Measurements from ENCODE around the gene STARD3.

The STARD3 gene

DNA sequence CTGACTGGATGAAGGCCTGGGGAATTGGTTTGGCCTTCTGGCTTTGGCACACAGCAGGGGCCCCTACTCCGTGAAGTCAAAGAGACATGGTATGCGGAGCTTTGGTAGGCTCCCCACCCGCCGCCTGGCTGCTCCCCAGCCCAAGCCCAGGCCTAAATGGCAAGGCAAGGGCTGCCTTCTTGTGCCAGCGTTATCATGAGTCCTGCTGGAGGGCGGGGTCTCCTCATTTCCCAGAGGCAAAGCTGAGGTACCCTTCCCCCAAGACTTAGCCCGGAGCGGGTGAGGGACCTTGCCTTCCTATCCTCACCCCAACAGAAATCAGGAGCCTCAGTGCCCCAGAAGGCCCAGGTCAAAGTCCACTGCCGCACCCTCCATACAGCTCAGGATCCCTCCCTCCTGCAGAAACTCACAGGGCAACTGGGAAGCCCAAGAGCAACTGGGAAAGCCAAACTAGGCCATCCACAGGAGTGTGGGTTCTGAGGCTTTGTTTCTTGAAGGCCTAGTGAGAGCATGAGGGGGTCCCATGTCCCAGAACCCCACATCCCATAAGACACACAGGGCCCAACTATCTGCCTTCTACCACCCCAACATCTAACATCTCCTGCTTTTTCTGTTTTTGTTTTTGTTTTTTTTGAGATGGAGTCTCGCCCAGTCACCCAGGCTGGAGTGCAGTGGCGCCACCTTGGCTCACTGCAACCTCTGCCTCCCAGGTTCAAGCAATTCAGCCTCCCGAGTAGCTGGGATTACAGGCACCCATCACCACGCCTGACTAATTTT, 41.6 kb downstream of the STARD3 start:
- TF ChIP-seq TAF1 (IDR thresholded peaks at IDR 0.05; ENCODE audit: low read depth, low read length) (no peak), PAX5 (IDR thresholded peaks at IDR 0.05; ENCODE audit: insufficient read depth, low read length, severe bottlenecking) (no peak), POU2F2 (IDR thresholded peaks at IDR 0.05; ENCODE audit: low read depth, low read length) (no peak), POLR2A (IDR thresholded peaks at IDR 0.05; ENCODE audit: low read depth, low read length) (no peak), POLR2AphosphoS5 (IDR thresholded peaks at IDR 0.05; ENCODE audit: low read depth, low read length) (no peak), SPI1 (IDR thresholded peaks at IDR 0.05; ENCODE audit: low read depth, low read length) (no peak)
- DNase-seq (ENCODE audit: insufficient read length, low spot score) (no peak), FAIRE-seq (no peak)

GRCh38 chr17:39679521-39680192, 42.7 kb downstream of the STARD3 start:
- TF ChIP-seq POLR2AphosphoS5 (IDR thresholded peaks at IDR 0.05; ENCODE audit: low read depth, low read length) (no peak), SPI1 (IDR thresholded peaks at IDR 0.05; ENCODE audit: low read depth, low read length) (no peak), POU2F2 (IDR thresholded peaks at IDR 0.05; ENCODE audit: low read depth, low read length) (no peak)
- DNase-seq (ENCODE audit: insufficient read length, low spot score) (no peak), FAIRE-seq (peak; percentile 88)

DNA sequence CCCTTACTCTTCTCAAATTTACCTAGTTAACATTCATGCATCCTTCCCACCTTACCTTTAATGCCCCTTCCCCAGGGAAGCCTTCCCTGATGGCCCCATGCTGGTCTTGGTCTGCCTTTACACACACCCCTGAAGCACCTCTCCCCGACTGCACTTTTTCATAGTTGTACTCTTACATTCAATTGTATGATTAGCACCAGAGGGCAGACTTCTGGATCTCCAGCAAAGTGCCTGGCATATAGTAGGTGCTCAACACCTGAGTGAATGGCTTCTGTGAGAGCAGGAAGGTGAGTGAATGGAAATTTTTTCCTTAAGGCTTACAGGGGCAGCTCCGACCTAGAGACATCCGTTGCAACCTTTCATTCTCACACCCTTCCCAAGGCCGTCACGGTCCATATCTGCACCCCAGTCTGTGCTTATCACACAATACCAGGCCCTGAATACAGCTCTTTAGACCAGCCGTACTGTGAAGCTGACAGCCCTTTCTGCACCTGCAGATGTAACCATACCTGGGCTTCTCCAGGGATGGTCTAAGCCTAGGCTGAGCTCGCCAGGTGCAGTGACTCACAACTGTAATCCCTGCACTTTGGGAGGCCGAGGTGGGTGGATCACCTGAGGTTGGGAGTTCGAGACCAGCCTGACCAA, 46.5 kb downstream of the STARD3 start:
- no peak for DNase-seq (ENCODE audit: insufficient read length, low spot score)
- FAIRE-seq: no peak
- TF ChIP-seq SPI1 (IDR thresholded peaks at IDR 0.05; ENCODE audit: low read depth, low read length): no peak
- no peak for TF ChIP-seq POLR2AphosphoS5 (IDR thresholded peaks at IDR 0.05; ENCODE audit: low read depth, low read length)
- TF ChIP-seq POLR2A (IDR thresholded peaks at IDR 0.05; ENCODE audit: low read depth, low read length): no peak
- TF ChIP-seq PAX5 (IDR thresholded peaks at IDR 0.05; ENCODE audit: insufficient read depth, low read length, severe bottlenecking): no peak
- no peak for TF ChIP-seq TAF1 (IDR thresholded peaks at IDR 0.05; ENCODE audit: low read depth, low read length)
- no peak for TF ChIP-seq POU2F2 (IDR thresholded peaks at IDR 0.05; ENCODE audit: low read depth, low read length)

DNA sequence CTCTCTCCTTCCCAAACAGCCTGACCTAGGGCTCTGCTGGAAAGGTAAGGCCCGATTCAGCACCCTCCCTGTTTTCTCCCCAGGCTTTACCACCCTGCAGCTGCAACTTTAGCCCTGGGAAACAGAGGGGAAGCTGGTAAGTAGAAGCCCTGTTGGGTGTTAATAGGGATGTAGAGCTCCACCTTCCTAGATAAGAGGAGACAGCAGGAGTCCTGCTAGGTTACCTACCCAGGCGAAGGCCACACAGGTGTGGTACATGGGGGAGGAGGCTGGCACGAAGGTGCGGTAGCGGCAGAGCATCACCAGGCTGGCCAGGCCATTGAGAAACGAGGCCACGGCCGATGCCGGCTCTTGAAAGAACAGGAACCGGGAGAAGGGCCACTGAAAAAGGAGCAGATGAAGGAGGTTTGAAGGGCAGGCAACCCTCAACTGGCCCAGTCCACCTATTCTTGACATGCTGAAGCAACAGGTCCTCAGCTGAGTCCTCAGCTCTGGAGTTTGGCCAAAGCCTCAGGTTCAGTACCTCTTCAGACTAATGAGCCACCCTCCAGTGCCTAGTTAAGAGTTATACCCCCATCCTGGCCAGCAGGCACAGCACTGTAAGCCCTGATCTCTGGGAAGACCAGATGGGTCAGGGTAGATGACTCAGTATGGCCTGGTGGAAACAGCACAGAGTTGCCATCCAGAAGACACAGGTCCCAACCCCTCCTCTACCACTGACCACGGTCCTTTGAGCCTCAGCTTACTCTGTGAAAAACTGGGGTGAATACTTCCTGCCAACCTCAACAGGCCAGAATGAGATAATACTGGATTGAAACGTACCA, 47.6 kb downstream of the STARD3 start:
- no peak for TF ChIP-seq TAF1 (IDR thresholded peaks at IDR 0.05; ENCODE audit: low read depth, low read length)
- TF ChIP-seq PAX5 (IDR thresholded peaks at IDR 0.05; ENCODE audit: insufficient read depth, low read length, severe bottlenecking): no peak
- TF ChIP-seq POLR2A (IDR thresholded peaks at IDR 0.05; ENCODE audit: low read depth, low read length): no peak
- TF ChIP-seq POU2F2 (IDR thresholded peaks at IDR 0.05; ENCODE audit: low read depth, low read length): no peak
- no peak for TF ChIP-seq SPI1 (IDR thresholded peaks at IDR 0.05; ENCODE audit: low read depth, low read length)
- TF ChIP-seq POLR2AphosphoS5 (IDR thresholded peaks at IDR 0.05; ENCODE audit: low read depth, low read length): no peak
- no peak for DNase-seq (ENCODE audit: insufficient read length, low spot score)
- FAIRE-seq: no peak

- DNase-seq (ENCODE audit: insufficient read length, low spot score) (no peak), FAIRE-seq (no peak)
- TF ChIP-seq POLR2AphosphoS5 (IDR thresholded peaks at IDR 0.05; ENCODE audit: low read depth, low read length): no peak
- TF ChIP-seq POLR2A (IDR thresholded peaks at IDR 0.05; ENCODE audit: low read depth, low read length): no peak
- no peak for TF ChIP-seq SPI1 (IDR thresholded peaks at IDR 0.05; ENCODE audit: low read depth, low read length)
- TF ChIP-seq PAX5 (IDR thresholded peaks at IDR 0.05; ENCODE audit: insufficient read depth, low read length, severe bottlenecking): no peak
- no peak for TF ChIP-seq TAF1 (IDR thresholded peaks at IDR 0.05; ENCODE audit: low read depth, low read length)
- TF ChIP-seq POU2F2 (IDR thresholded peaks at IDR 0.05; ENCODE audit: low read depth, low read length): no peak
Observed at GRCh38 chr17:39687101-39687545, 50.2 kb downstream of the STARD3 start.

- DNase-seq (ENCODE audit: insufficient read length, low spot score): peak; percentile 90
- peak; percentile 92 for FAIRE-seq
- peak; percentile 77 for TF ChIP-seq POLR2AphosphoS5 (IDR thresholded peaks at IDR 0.05; ENCODE audit: low read depth, low read length)
- TF ChIP-seq SPI1 (IDR thresholded peaks at IDR 0.05; ENCODE audit: low read depth, low read length): peak; percentile 62; the same call in 1 of the 2 replicates
- peak; percentile 76 for TF ChIP-seq TAF1 (IDR thresholded peaks at IDR 0.05; ENCODE audit: low read depth, low read length)
- TF ChIP-seq POU2F2 (IDR thresholded peaks at IDR 0.05; ENCODE audit: low read depth, low read length): peak; percentile 46; the same call in 1 of the 2 replicates
- no peak for TF ChIP-seq PAX5 (IDR thresholded peaks at IDR 0.05; ENCODE audit: insufficient read depth, low read length, severe bottlenecking)
- TF ChIP-seq POLR2A (IDR thresholded peaks at IDR 0.05; ENCODE audit: low read depth, low read length): peak; percentile 74
Observed at GRCh38 chr17:39687546-39688474, 50.9 kb downstream of the STARD3 start, which contains the start of gene PGAP3. TSS of gene PGAP3 (minus strand) at chr17:39688057. CDS start at chr17:39688014, 43 bp downstream.

- DNase-seq (ENCODE audit: insufficient read length, low spot score) (no peak), FAIRE-seq (no peak)
- TF ChIP-seq PAX5 (IDR thresholded peaks at IDR 0.05; ENCODE audit: insufficient read depth, low read length, severe bottlenecking) (no peak), POLR2A (IDR thresholded peaks at IDR 0.05; ENCODE audit: low read depth, low read length) (no peak), TAF1 (IDR thresholded peaks at IDR 0.05; ENCODE audit: low read depth, low read length) (no peak), POU2F2 (IDR thresholded peaks at IDR 0.05; ENCODE audit: low read depth, low read length) (no peak), POLR2AphosphoS5 (IDR thresholded peaks at IDR 0.05; ENCODE audit: low read depth, low read length) (no peak), SPI1 (IDR thresholded peaks at IDR 0.05; ENCODE audit: low read depth, low read length) (no peak)
Observed at GRCh38 chr17:39688475-39688835, 51.5 kb downstream of the STARD3 start.

DNA sequence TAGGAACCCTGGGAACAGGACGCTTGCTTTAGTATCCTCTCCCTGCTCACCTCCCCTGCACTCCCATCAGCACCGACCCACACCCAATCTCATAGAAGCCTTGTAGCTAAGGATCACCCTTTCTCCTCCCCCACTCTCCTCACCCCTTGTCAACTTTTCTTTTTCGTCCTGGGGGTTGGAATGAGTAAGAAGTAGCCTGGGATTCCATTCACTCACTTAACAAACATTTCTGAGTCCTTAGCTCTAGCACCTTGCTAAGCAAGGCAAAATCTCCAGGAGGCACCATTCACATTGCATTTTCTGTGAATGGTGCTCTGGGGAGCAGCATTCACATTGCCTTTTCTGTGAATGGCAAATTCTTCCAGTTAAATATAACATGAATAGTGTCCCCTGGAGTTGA, 52.0 kb downstream of the STARD3 start:
- DNase-seq (ENCODE audit: insufficient read length, low spot score): no peak
- no peak for FAIRE-seq
- TF ChIP-seq TAF1 (IDR thresholded peaks at IDR 0.05; ENCODE audit: low read depth, low read length) (no peak), POLR2AphosphoS5 (IDR thresholded peaks at IDR 0.05; ENCODE audit: low read depth, low read length) (no peak), POLR2A (IDR thresholded peaks at IDR 0.05; ENCODE audit: low read depth, low read length) (no peak), SPI1 (IDR thresholded peaks at IDR 0.05; ENCODE audit: low read depth, low read length) (no peak), PAX5 (IDR thresholded peaks at IDR 0.05; ENCODE audit: insufficient read depth, low read length, severe bottlenecking) (no peak)
